ENCODE results near the gene MAPKAP1. TPM values are rescaled to one million over a fixed set of nuclear protein-coding genes. Genes with fewer than 3 reads are reported as not detected.

Gene MAPKAP1
- total RNA-seq, 1 donor from 2014 or later: 63.4 TPM

GRCh38 chr9:125493384-125493783, 213.6 kb downstream of the MAPKAP1 start:
- Mint-ChIP-seq H3K4me3 (no peak overlapping the region), H3K27me3 (ENCODE audit: low read depth) (no peaks in the 10 kb centered on the region), H3K36me3 (ENCODE audit: low read depth) (no peaks in the 10 kb centered on the region), H3K9me3 (no peaks in the 10 kb centered on the region), H3K4me1 (no peaks in the 10 kb centered on the region), H3K27ac (ENCODE audit: unreplicated experiment) (no peak overlapping the region)
- no peak for DNase-seq (ENCODE audit: low read depth, low spot score)
- no peak for TF ChIP-seq CTCF (conservative IDR thresholded peaks at IDR 0.05)

GRCh38 chr9:125492719-125493118, 214.3 kb downstream of the MAPKAP1 start:
- Mint-ChIP-seq H3K27ac (ENCODE audit: unreplicated experiment) (no peak overlapping the region), H3K9me3 (no peaks in the 10 kb centered on the region), H3K4me3 (no peak overlapping the region), H3K27me3 (ENCODE audit: low read depth) (no peaks in the 10 kb centered on the region), H3K36me3 (ENCODE audit: low read depth) (no peaks in the 10 kb centered on the region), H3K4me1 (no peaks in the 10 kb centered on the region)
- DNase-seq (ENCODE audit: low read depth, low spot score): no peak
- no peak for TF ChIP-seq CTCF (conservative IDR thresholded peaks at IDR 0.05)

GRCh38 chr9:125487842-125488241, 219.2 kb downstream of the MAPKAP1 start:
- Mint-ChIP-seq H3K36me3 (ENCODE audit: low read depth) (no peaks in the 10 kb centered on the region), H3K4me3 (no peak overlapping the region), H3K4me1 (peaks cover 14% of the 10 kb centered on the region), H3K9me3 (no peaks in the 10 kb centered on the region), H3K27ac (ENCODE audit: unreplicated experiment) (no peak overlapping the region), H3K27me3 (ENCODE audit: low read depth) (no peaks in the 10 kb centered on the region)
- DNase-seq (ENCODE audit: low read depth, low spot score): no peak
- no peak for TF ChIP-seq CTCF (conservative IDR thresholded peaks at IDR 0.05)

GRCh38 chr9:125486576-125486975, 220.4 kb downstream of the MAPKAP1 start:
- Mint-ChIP-seq H3K36me3 (ENCODE audit: low read depth) (no peaks in the 10 kb centered on the region), H3K4me3 (no peak overlapping the region), H3K27ac (ENCODE audit: unreplicated experiment) (no peak overlapping the region), H3K4me1 (peaks cover 14% of the 10 kb centered on the region), H3K9me3 (no peaks in the 10 kb centered on the region), H3K27me3 (ENCODE audit: low read depth) (no peaks in the 10 kb centered on the region)
- no peak for DNase-seq (ENCODE audit: low read depth, low spot score)
- TF ChIP-seq CTCF (conservative IDR thresholded peaks at IDR 0.05): no peak

GRCh38 chr9:125486152-125486508, 220.9 kb downstream of the MAPKAP1 start:
- no peak for DNase-seq (ENCODE audit: low read depth, low spot score)
- H3K4me1 Mint-ChIP-seq: peaks cover 14% of the 10 kb centered on the region
- no peaks in the 10 kb centered on the region for H3K36me3 Mint-ChIP-seq (ENCODE audit: low read depth)
- no peaks in the 10 kb centered on the region for H3K9me3 Mint-ChIP-seq
- no peaks in the 10 kb centered on the region for H3K27me3 Mint-ChIP-seq (ENCODE audit: low read depth)
- H3K27ac Mint-ChIP-seq (ENCODE audit: unreplicated experiment): no peak overlapping the region
- no peak overlapping the region for H3K4me3 Mint-ChIP-seq
- TF ChIP-seq CTCF (conservative IDR thresholded peaks at IDR 0.05): no peak

Data from neural crest cell (in vitro differentiated cells).